OCI-LY7 (cell line): ENCODE data around the gene PILRB.

Source experiments
- CTCF ChIP-seq: fragments of 200-600 bp; sonication (generic); conservative IDR thresholded peaks from 2 replicates; pipeline ENCODE4 v1.5.1; 2014; ENCODE audit warnings: mild to moderate bottlenecking, antibody characterized with exemption, low read length, moderate library complexity, mixed read lengths
- EZH2phosphoT487 ChIP-seq: fragments of 200-600 bp; sonication (generic); IDR thresholded peaks from 2 replicates; pipeline ENCODE4 v1.6.1; 2018; ENCODE audit warnings: low read depth, borderline replicate concordance, mild to moderate bottlenecking, mixed run types, antibody characterized with exemption, low read length, moderate library complexity, mixed read lengths

- TF ChIP-seq CTCF (no peak), EZH2phosphoT487 (no peak)
These were observed 4.8 kb upstream of the PILRB start for GRCh38 chr7:100352984-100353684.
